GM12878 (cell line): ENCODE data around the gene PTGIS. TPM values are rescaled to one million over a fixed set of nuclear protein-coding genes. Genes with fewer than 3 reads are reported as not detected.

Source experiments
- ATAC-seq: fragments of 200-7000 bp; cut with Tn5 transposase; 3 replicates; pipeline ENCODE4 v1.9.1; 2020; ENCODE audit warnings: mild to moderate bottlenecking, moderate library complexity
- BruUV-seq: library from RNA; stranded (reverse); fragments of 400-500 nt; replicated peaks from 2 replicates; lab custom pipeline; 2021; lab: Mats Ljungman, UMichigan
- CTCF ChIA-PET: fragments of 300-600 bp; sonication (Branson Sonifier 250); formaldehyde crosslinking; extraction: SDS; loops from one replicate; lab custom pipeline; 2021; ENCODE audit warnings: inconsistent platforms; lab: Yijun Ruan, JAX
- POLR2A ChIA-PET: fragments of 350-600 bp; formaldehyde crosslinking; extraction: SDS; loops from one replicate; lab custom pipeline; 2021; ENCODE audit warnings: inconsistent platforms; lab: Charles Lee
- RAD21 ChIA-PET: fragments of 300-600 bp; sonication (Branson Sonifier 250); formaldehyde crosslinking; loops from one replicate; lab custom pipeline; 2023; ENCODE audit warnings: antibody characterized with exemption; ENCODE audit not compliant: unreplicated experiment; lab: Charles Lee
- SMC1A ChIA-PET: fragments of 300-600 bp; sonication (Branson Sonifier 250); formaldehyde crosslinking; loops from one replicate; lab custom pipeline; 2023; ENCODE audit not compliant: unreplicated experiment, uncharacterized antibody; lab: Charles Lee
- DNase-seq: peaks from one replicate; pipeline ENCODE4 v3.0.0-alpha.2; 2011; ENCODE audit warnings: low read depth, low spot score
- FAIRE-seq: peaks from 3 replicates; lab custom pipeline; 2011; peaks lifted over from hg19 to GRCh38; lab: Jason Lieb, UNC
- H2AFZ ChIP-seq: 2 replicates; pipeline ENCODE4 v1.6.0; 2011; ENCODE audit warnings: low read depth, low read length, control low read depth; ENCODE audit not compliant: control insufficient read depth
- H3K27ac ChIP-seq: 2 replicates; pipeline ENCODE4 v1.5.1; 2011; ENCODE audit warnings: control low read depth; ENCODE audit not compliant: control insufficient read depth, insufficient read depth
- H3K27me3 ChIP-seq, 2 experiments: replicated peaks in 1 of 2; 2 replicates each; pipeline versions ENCODE4 v1.6.0 to v1.6.1; 2011; ENCODE audit warnings: low read length in 1 of 2; ENCODE audit not compliant: control insufficient read depth in 2 of 2, insufficient read depth in 2 of 2
- H3K36me3 ChIP-seq, 2 experiments: 2 replicates each; pipeline ENCODE4 v1.5.1; 2011; ENCODE audit warnings: low read length in 1 of 2; ENCODE audit not compliant: control insufficient read depth in 2 of 2, insufficient read depth in 2 of 2
- H3K4me1 ChIP-seq: 2 replicates; pipeline ENCODE4 v1.6.1; 2011; ENCODE audit warnings: mild to moderate bottlenecking, low read length, moderate library complexity, mixed read lengths; ENCODE audit not compliant: control insufficient read depth, insufficient read depth
- H3K4me2 ChIP-seq: 2 replicates; pipeline ENCODE4 v1.6.0; 2011; ENCODE audit warnings: control low read depth; ENCODE audit not compliant: control insufficient read depth, insufficient read depth
- H3K4me3 ChIP-seq: fragments of 200-600 bp; sonication (generic); 2 replicates; pipeline ENCODE4 v1.5.1; 2016
- H3K79me2 ChIP-seq: 2 replicates; pipeline ENCODE4 v1.6.0; 2011; ENCODE audit warnings: low read length; ENCODE audit not compliant: control insufficient read depth, insufficient read depth
- H3K9ac ChIP-seq: 2 replicates; pipeline ENCODE4 v1.8.0; 2011; ENCODE audit warnings: low read length, control low read depth, mixed read lengths; ENCODE audit not compliant: control insufficient read depth, insufficient read depth
- H3K9me3 ChIP-seq: replicated peaks from 3 replicates; pipeline ENCODE4 v1.5.1; 2011; ENCODE audit warnings: mild to moderate bottlenecking, low read length; ENCODE audit not compliant: control insufficient read depth, insufficient read depth
- H4K20me1 ChIP-seq: 2 replicates; pipeline ENCODE4 v1.6.0; 2011; ENCODE audit not compliant: control insufficient read depth, insufficient read depth
- CBX5 ChIP-seq: sonication (generic); IDR thresholded peaks from 2 replicates; pipeline ENCODE4 v1.6.1; 2016; ENCODE audit warnings: low read depth, moderate library complexity, mild to moderate bottlenecking, inconsistent platforms
- CHD4 ChIP-seq: fragments of 200-600 bp; sonication (generic); IDR thresholded peaks from 2 replicates; pipeline ENCODE4 v1.6.1; 2016; ENCODE audit warnings: mild to moderate bottlenecking
- HDGF ChIP-seq: fragments of 450-650 bp; IDR thresholded peaks from 2 replicates; pipeline ENCODE4 v1.6.1; 2016; ENCODE audit warnings: antibody characterized with exemption
- IKZF2 ChIP-seq, 2 experiments: fragments of 450-650 bp; IDR thresholded peaks; 2 replicates each; pipeline ENCODE4 v1.6.1; 2017; ENCODE audit warnings: mild to moderate bottlenecking in 2 of 2, moderate library complexity in 2 of 2
- POLR2AphosphoS5 ChIP-seq: IDR thresholded peaks from 2 replicates; pipeline ENCODE4 v1.6.1; 2011; ENCODE audit warnings: mild to moderate bottlenecking, low read length, inconsistent platforms
- TCF3 ChIP-seq: IDR thresholded peaks from 2 replicates; pipeline ENCODE4 v1.6.1; 2012; ENCODE audit warnings: low read depth, mild to moderate bottlenecking, low read length, borderline replicate concordance; ENCODE audit not compliant: insufficient read depth
- WGBS: methylation state at CpG from one replicate; pipeline ENCODE4 v1.1.6; 2016; ENCODE audit warnings: low lambda C conversion rate; ENCODE audit not compliant: insufficient replicate concordance, insufficient coverage; ENCODE audit errors: missing lambda C conversion rate; 5-methylcytosine and 5-hydroxymethylcytosine counted together
- in situ Hi-C: fragments of 300-500 bp; cut with MboI; formaldehyde crosslinking; loops from 9 replicates; pipeline ENCODE4 v1.14.3; 2018; ENCODE audit warnings: mixed read lengths
- intact Hi-C: fragments of 100-400 bp; cut with micrococcal nuclease; formaldehyde crosslinking; loops from one replicate; pipeline ENCODE4 v1.14.2; 2022; ENCODE audit not compliant: unreplicated experiment
- polyA plus RNA-seq, 11 experiments: library from polyadenylated mRNA; depleted of rRNA in 4 of 11; unstranded in 6 of 11; stranded (reverse) in 5 of 11; fragments of >200 nt; fragmentation: Nextera tagmentation in 4 of 11; fragmentation: Illumina TruSeq in 1 of 11; extraction: Ambion mirVana in 4 of 11; extraction: Trizol in 1 of 11; gene quantifications; 1 replicate in 1 of 11; 2 replicates in 10 of 11; pipeline versions ENCODE4 v1.2.1 to v1.2.3, GENCODE V29; 2011 to 2016; ENCODE audit warnings: inconsistent platforms in 2 of 11, missing spikeins in 2 of 11, low read depth in 1 of 11
- total RNA-seq, 4 experiments: library from RNA; depleted of rRNA in 3 of 4; stranded (reverse); fragments of >200 nt in 3 of 4; fragmentation: Illumina TruSeq in 1 of 4; extraction: Trizol in 1 of 4; gene quantifications; 2 replicates each; pipeline versions ENCODE4 v1.2.1 to v1.2.3, GENCODE V29; 2013 to 2021
- TF ChIP-seq, protein P1 (sequence below): IDR thresholded peaks from 2 replicates; pipeline ENCODE4 v1.6.1; 2012; ENCODE audit warnings: low read depth, low read length, improper control_type of control experiment
- TF ChIP-seq, protein P2 (sequence below): fragments of 450-650 bp; IDR thresholded peaks from 2 replicates; pipeline ENCODE4 v1.6.1; 2018; ENCODE audit warnings: borderline replicate concordance, mild to moderate bottlenecking; ENCODE audit not compliant: partially characterized antibody
- TF ChIP-seq, protein P3 (sequence below): fragments of 450-650 bp; IDR thresholded peaks from 2 replicates; pipeline ENCODE4 v1.6.1; 2014; ENCODE audit warnings: mild to moderate bottlenecking

The PTGIS gene
- total and polyA plus RNA-seq, 10 of the 15 experiments (the other 5 are each of a cell fraction or from before 2014, with no cell fraction given): 0.10 TPM; not detected in 9

DNA sequence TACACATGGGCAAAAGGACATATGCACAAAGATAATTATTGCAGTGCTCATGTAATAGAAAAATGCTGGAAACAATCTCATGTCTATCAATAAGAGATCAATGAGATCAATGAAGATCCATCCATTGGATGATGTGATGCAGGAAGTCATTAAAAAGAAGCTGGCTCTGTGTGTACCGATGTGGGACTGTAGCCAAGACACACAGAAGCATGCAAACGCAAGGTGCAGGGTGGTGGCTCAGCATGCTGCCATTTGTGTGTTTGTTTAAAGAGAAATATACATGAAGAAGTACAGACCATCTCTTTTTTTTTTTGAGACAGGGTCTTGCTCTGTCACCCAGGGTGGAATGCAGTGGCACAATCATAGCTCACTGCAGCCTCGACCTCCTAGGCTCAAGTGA is 52.4 kb downstream of the PTGIS start:
- ChIA-PET SMC1A (no interaction called here), CTCF (interaction anchor here (1.2 kb wide), 1 partner anchor 19 kb away, joined by 3 read pairs; no protein-coding TSS in a partner anchor), RAD21 (no interaction called here), POLR2A (no interaction called here)
- Histone ChIP-seq H3K4me2 (no peak overlapping the region), H3K9ac (no peak overlapping the region), H3K4me3 (no peak overlapping the region), H3K79me2 (no peaks in the 10 kb centered on the region), H3K36me3 (no peaks in the 10 kb centered on the region), H3K9me3 (no peaks in the 10 kb centered on the region), H3K27ac (no peak overlapping the region), H2AFZ (no peak overlapping the region), H4K20me1 (no peaks in the 10 kb centered on the region), H3K27me3 (peaks cover 4 to 5% of the 10 kb centered on the region in 2 experiments; a peak in 2 of 4 replicates), H3K4me1 (no peaks in the 10 kb centered on the region)
- intact Hi-C loops (no loop called here), in situ Hi-C loops (loop anchor here (25.0 kb wide), 1 partner anchor 178 kb away; no protein-coding TSS in a partner anchor)
- no peak for ATAC-seq
- DNase-seq: no peak
- no TSS peak for BruUV-seq
- TF ChIP-seq CHD4 (no peak), HDGF (no peak), POLR2AphosphoS5 (no peak), CBX5 (no peak), TCF3 (no peak), IKZF2 (IDR thresholded peaks at IDR 0.05) (no peak)
- TF ChIP-seq, protein P1, sequence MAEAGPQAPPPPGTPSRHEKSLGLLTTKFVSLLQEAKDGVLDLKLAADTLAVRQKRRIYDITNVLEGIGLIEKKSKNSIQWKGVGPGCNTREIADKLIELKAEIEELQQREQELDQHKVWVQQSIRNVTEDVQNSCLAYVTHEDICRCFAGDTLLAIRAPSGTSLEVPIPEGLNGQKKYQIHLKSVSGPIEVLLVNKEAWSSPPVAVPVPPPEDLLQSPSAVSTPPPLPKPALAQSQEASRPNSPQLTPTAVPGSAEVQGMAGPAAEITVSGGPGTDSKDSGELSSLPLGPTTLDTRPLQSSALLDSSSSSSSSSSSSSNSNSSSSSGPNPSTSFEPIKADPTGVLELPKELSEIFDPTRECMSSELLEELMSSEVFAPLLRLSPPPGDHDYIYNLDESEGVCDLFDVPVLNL: no peak
- TF ChIP-seq, protein P2, sequence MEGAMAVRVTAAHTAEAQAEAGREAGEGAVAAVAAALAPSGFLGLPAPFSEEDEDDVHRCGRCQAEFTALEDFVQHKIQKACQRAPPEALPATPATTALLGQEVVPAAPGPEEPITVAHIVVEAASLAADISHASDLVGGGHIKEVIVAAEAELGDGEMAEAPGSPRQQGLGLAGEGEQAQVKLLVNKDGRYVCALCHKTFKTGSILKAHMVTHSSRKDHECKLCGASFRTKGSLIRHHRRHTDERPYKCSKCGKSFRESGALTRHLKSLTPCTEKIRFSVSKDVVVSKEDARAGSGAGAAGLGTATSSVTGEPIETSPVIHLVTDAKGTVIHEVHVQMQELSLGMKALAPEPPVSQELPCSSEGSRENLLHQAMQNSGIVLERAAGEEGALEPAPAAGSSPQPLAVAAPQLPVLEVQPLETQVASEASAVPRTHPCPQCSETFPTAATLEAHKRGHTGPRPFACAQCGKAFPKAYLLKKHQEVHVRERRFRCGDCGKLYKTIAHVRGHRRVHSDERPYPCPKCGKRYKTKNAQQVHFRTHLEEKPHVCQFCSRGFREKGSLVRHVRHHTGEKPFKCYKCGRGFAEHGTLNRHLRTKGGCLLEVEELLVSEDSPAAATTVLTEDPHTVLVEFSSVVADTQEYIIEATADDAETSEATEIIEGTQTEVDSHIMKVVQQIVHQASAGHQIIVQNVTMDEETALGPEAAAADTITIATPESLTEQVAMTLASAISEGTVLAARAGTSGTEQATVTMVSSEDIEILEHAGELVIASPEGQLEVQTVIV: no peak
- TF ChIP-seq, protein P3, sequence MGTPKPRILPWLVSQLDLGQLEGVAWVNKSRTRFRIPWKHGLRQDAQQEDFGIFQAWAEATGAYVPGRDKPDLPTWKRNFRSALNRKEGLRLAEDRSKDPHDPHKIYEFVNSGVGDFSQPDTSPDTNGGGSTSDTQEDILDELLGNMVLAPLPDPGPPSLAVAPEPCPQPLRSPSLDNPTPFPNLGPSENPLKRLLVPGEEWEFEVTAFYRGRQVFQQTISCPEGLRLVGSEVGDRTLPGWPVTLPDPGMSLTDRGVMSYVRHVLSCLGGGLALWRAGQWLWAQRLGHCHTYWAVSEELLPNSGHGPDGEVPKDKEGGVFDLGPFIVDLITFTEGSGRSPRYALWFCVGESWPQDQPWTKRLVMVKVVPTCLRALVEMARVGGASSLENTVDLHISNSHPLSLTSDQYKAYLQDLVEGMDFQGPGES: no peak
- FAIRE-seq: no peak
- 44% methylated on average over 3 of the region's 3 CpGs for WGBS
